ENCODE results near the gene PARD3B. TPM values are rescaled to one million over a fixed set of nuclear protein-coding genes. Genes with fewer than 3 reads are reported as not detected.
A peak's percentile ranks its signal among the peaks of the same experiment; 100 is the strongest.

Gene PARD3B
- total RNA-seq, 1 experiment from 2014 or later, result 7.6 TPM

DNA sequence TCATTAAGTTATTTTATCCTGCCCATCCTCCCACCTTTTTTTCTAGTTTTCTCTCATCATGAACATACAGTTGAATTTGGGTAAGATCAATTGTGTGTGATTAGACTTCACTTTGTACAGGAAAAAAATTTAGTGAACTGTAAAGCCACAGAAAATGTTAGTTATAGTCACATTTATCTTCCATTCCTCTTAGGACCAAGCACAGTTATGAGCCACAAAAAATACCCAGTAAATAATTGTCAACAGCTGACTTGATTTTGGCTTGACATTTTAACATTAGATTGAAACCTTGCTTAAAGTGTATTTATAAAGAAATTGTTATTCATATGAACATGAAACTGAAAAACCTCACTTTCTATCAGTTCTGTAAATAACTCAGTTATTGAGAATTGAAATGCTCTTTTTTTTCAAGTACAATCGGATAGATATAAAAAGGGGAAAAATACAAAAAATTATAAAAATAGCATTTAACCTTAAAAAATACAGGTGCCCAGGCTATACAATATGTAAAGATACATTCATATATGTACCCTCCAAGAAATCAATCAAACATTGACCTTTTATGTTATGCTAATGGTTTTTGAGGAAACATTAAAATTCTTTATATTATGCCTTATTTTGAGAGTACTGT is 747.5 kb downstream of the PARD3B start:
- no TSS peak for BruUV-seq (replicated peaks)
- POLR2A ChIA-PET (ENCODE audit: low non-redundant PET), result no interaction called here

DNA sequence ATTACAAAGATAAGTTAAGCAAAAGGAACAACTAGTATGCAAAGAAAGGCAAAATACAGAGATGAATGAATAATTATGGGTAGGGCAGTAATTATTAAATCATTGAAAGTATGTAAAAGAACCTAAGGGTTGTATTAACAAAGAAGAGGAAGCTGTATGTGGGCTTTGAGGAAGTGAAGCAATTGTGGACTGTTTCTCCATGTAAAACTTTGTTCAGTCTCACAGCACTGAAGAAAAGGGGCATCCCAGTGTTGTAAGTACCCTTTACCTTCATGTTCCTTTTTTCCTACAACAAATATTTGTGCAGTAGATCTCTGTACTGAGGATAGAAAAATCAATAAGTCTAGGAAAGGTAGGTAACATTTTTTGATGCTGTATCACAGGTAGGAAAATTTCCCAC is 748.3 kb downstream of the PARD3B start:
- Histone ChIP-seq H3K36me3 (ENCODE audit: insufficient read depth, low read length, poor library complexity, severe bottlenecking) (no peaks in the 10 kb centered on the region), H3K4me1 (ENCODE audit: insufficient read depth, low read length, poor library complexity, severe bottlenecking) (no peaks in the 10 kb centered on the region), H3K9me3 (ENCODE audit: low read depth, low read length, poor library complexity, severe bottlenecking) (no peaks in the 10 kb centered on the region), H3K27me3 (replicated peaks; ENCODE audit: insufficient read depth, low read depth, low read length, poor library complexity) (no peaks in the 10 kb centered on the region), H3K27ac (ENCODE audit: low read depth, low read length, poor library complexity, severe bottlenecking) (no peak overlapping the region), H3K4me3 (ENCODE audit: low read depth, low read length, poor library complexity, severe bottlenecking) (no peak overlapping the region)
- intact Hi-C loops (cut with micrococcal nuclease; ENCODE audit: unreplicated experiment), result no loop called here
- POLR2A ChIA-PET (ENCODE audit: low non-redundant PET), result no interaction called here
- CTCF ChIA-PET, result no interaction called here
- TF ChIP-seq EZH2 (IDR thresholded peaks at IDR 0.05; ENCODE audit: borderline replicate concordance, low read depth, low read length, poor library complexity, severe bottlenecking), result no peak
- TF ChIP-seq, protein P1, sequence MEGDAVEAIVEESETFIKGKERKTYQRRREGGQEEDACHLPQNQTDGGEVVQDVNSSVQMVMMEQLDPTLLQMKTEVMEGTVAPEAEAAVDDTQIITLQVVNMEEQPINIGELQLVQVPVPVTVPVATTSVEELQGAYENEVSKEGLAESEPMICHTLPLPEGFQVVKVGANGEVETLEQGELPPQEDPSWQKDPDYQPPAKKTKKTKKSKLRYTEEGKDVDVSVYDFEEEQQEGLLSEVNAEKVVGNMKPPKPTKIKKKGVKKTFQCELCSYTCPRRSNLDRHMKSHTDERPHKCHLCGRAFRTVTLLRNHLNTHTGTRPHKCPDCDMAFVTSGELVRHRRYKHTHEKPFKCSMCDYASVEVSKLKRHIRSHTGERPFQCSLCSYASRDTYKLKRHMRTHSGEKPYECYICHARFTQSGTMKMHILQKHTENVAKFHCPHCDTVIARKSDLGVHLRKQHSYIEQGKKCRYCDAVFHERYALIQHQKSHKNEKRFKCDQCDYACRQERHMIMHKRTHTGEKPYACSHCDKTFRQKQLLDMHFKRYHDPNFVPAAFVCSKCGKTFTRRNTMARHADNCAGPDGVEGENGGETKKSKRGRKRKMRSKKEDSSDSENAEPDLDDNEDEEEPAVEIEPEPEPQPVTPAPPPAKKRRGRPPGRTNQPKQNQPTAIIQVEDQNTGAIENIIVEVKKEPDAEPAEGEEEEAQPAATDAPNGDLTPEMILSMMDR (conservative IDR thresholded peaks at IDR 0.05; ENCODE audit: low read depth, low read length), result no peak
- peak; percentile 6 for DNase-seq (ENCODE audit: low spot score)
- BruUV-seq (replicated peaks), result no TSS peak

More for the DNA sequence above, 747.5 kb downstream of the PARD3B start:
- no peak overlapping the region for H3K27ac ChIP-seq (ENCODE audit: low read depth, low read length, poor library complexity, severe bottlenecking)
- TF ChIP-seq, protein P1 (conservative IDR thresholded peaks at IDR 0.05; ENCODE audit: low read depth, low read length), result no peak
- no peak for TF ChIP-seq EZH2 (IDR thresholded peaks at IDR 0.05; ENCODE audit: borderline replicate concordance, low read depth, low read length, poor library complexity, severe bottlenecking)
- CTCF ChIA-PET, result no interaction called here
- no peaks in the 10 kb centered on the region for H3K4me1 ChIP-seq (ENCODE audit: insufficient read depth, low read length, poor library complexity, severe bottlenecking)
- H3K27me3 ChIP-seq (replicated peaks; ENCODE audit: insufficient read depth, low read depth, low read length, poor library complexity), result no peaks in the 10 kb centered on the region
- H3K36me3 ChIP-seq (ENCODE audit: insufficient read depth, low read length, poor library complexity, severe bottlenecking), result no peaks in the 10 kb centered on the region
- no peaks in the 10 kb centered on the region for H3K9me3 ChIP-seq (ENCODE audit: low read depth, low read length, poor library complexity, severe bottlenecking)
- H3K4me3 ChIP-seq (ENCODE audit: low read depth, low read length, poor library complexity, severe bottlenecking), result no peak overlapping the region
- intact Hi-C loops (cut with micrococcal nuclease; ENCODE audit: unreplicated experiment), result no loop called here
- no peak for DNase-seq (ENCODE audit: low spot score)

DNA sequence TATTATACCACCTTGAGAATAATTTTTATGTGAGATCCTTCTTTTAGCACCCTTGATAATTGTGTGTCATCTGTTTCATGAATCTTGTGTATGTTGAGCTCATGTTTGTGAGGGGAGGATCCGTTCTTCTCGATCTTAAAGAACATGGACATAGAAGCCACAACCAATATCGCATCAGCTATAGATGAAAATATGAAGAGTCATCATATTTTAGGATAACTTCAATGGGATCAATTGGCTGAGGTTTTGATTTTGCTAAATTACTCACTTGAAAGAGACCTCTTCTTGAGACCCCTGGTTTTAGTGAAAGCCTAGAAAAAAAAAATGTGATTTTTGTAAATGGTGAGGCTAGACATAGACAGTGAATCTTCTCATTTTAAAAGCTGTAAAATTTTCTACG is 751.7 kb downstream of the PARD3B start:
- ChIA-PET CTCF (no interaction called here), POLR2A (ENCODE audit: low non-redundant PET) (no interaction called here)
- Histone ChIP-seq H3K4me3 (ENCODE audit: low read depth, low read length, poor library complexity, severe bottlenecking) (no peak overlapping the region), H3K36me3 (ENCODE audit: insufficient read depth, low read length, poor library complexity, severe bottlenecking) (no peaks in the 10 kb centered on the region), H3K9me3 (ENCODE audit: low read depth, low read length, poor library complexity, severe bottlenecking) (no peaks in the 10 kb centered on the region), H3K27ac (ENCODE audit: low read depth, low read length, poor library complexity, severe bottlenecking) (no peak overlapping the region), H3K27me3 (replicated peaks; ENCODE audit: insufficient read depth, low read depth, low read length, poor library complexity) (no peaks in the 10 kb centered on the region), H3K4me1 (ENCODE audit: insufficient read depth, low read length, poor library complexity, severe bottlenecking) (no peaks in the 10 kb centered on the region)
- BruUV-seq (replicated peaks), result no TSS peak
- no peak for TF ChIP-seq EZH2 (IDR thresholded peaks at IDR 0.05; ENCODE audit: borderline replicate concordance, low read depth, low read length, poor library complexity, severe bottlenecking)
- TF ChIP-seq, protein P1 (conservative IDR thresholded peaks at IDR 0.05; ENCODE audit: low read depth, low read length), result no peak
- intact Hi-C loops (cut with micrococcal nuclease; ENCODE audit: unreplicated experiment), result no loop called here
- no peak for DNase-seq (ENCODE audit: low spot score)

Data from A673 (cell line).